ENCODE results near the gene DAAM2. TPM values are rescaled to one million over a fixed set of nuclear protein-coding genes. Genes with fewer than 3 reads are reported as not detected.

DAAM2 gene
- total and polyA plus RNA-seq, 2 experiments from 2014 or later: 3.4 to 8.5 TPM

DNA sequence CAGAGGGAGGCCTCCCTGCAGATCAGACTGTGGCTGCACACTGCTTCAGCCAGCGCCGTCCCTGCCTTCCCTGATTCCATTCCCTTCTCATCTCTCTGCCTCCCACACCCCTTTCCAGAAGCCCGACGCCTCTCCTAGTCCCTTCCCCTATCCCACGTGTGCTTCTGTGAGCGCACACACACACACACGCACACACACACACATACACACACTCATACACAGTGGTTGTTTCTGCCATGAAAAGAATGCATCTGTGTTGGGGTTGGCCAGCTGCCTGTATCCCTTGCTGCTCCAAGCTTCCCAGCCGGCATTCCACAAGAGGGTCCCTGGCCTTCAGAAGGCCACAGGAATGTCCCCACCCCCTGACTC lies 90.3 kb downstream of the DAAM2 start:
- no peak overlapping the region for H3K27ac ChIP-seq
- H3K4me3 ChIP-seq: no peak overlapping the region
- H3K36me3 ChIP-seq: no peaks in the 10 kb centered on the region
- peak in 1 of 2 donors; percentile 99 for DNase-seq (ENCODE audit: low read depth in 1 of 2, low spot score in 1 of 2)
- no peaks in the 10 kb centered on the region for H3K27me3 ChIP-seq
- no peaks in the 10 kb centered on the region for H3K4me1 ChIP-seq (ENCODE audit: low read depth)
- TF ChIP-seq, protein P1, sequence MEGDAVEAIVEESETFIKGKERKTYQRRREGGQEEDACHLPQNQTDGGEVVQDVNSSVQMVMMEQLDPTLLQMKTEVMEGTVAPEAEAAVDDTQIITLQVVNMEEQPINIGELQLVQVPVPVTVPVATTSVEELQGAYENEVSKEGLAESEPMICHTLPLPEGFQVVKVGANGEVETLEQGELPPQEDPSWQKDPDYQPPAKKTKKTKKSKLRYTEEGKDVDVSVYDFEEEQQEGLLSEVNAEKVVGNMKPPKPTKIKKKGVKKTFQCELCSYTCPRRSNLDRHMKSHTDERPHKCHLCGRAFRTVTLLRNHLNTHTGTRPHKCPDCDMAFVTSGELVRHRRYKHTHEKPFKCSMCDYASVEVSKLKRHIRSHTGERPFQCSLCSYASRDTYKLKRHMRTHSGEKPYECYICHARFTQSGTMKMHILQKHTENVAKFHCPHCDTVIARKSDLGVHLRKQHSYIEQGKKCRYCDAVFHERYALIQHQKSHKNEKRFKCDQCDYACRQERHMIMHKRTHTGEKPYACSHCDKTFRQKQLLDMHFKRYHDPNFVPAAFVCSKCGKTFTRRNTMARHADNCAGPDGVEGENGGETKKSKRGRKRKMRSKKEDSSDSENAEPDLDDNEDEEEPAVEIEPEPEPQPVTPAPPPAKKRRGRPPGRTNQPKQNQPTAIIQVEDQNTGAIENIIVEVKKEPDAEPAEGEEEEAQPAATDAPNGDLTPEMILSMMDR (IDR thresholded peaks at IDR 0.05; ENCODE audit: low read depth, low read length): no peak
- H3K9me3 ChIP-seq (ENCODE audit: low read depth): no peaks in the 10 kb centered on the region

DNA sequence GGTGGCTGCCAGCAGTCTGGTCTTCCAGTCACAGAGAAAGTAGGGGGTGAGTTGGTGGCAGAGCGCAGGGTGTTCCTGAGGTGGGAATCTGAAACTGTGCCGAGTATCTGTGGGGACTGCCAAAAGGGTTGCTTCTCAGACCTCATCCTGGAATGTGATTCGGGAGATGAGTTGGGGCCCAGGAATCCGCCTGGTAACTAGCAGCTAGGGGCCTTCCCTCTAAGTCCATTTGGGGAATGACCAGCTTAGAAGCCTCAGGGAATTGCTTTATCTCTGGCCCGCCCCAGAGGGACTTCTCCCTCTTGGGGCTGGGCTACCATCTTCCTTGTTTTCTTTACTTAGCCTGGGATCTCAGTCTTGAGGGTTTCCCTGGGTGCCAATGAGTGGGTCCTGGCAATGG lies 92.5 kb downstream of the DAAM2 start:
- Histone ChIP-seq H3K9me3 (ENCODE audit: low read depth) (no peaks in the 10 kb centered on the region), H3K4me3 (no peak overlapping the region), H3K27me3 (no peaks in the 10 kb centered on the region), H3K4me1 (ENCODE audit: low read depth) (no peaks in the 10 kb centered on the region), H3K27ac (no peak overlapping the region), H3K36me3 (no peaks in the 10 kb centered on the region)
- TF ChIP-seq, protein P1 (IDR thresholded peaks at IDR 0.05; ENCODE audit: low read depth, low read length): no peak
- DNase-seq (ENCODE audit: low read depth in 1 of 2, low spot score in 1 of 2): peak in 1 of 2 donors; percentile 61

DNA sequence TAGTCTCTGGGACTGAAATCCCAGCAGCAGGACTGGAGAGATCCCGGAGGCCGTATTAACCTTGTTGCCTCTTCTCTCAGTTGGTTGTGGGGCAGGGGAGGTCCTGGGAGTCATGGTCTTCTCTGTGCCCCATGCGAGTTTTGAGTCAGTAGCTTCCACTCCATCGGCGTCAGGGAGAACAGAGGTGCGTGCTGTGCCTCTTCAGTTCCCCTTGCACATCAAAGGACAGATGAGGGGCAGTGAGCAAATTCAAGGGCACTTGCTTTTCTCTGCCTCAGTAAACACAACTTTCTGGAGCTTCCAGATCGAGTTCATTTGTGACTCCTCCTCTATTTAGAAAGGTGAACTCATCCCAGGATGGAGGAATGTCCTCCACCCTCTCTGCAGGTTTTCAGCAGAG lies 93.5 kb downstream of the DAAM2 start:
- no peaks in the 10 kb centered on the region for H3K36me3 ChIP-seq
- H3K4me1 ChIP-seq (ENCODE audit: low read depth): peaks cover 7% of the 10 kb centered on the region
- TF ChIP-seq, protein P1 (IDR thresholded peaks at IDR 0.05; ENCODE audit: low read depth, low read length): no peak
- DNase-seq (ENCODE audit: low read depth in 1 of 2, low spot score in 1 of 2): no peak
- no peaks in the 10 kb centered on the region for H3K27me3 ChIP-seq
- H3K9me3 ChIP-seq (ENCODE audit: low read depth): no peaks in the 10 kb centered on the region
- no peak overlapping the region for H3K27ac ChIP-seq
- no peak overlapping the region for H3K4me3 ChIP-seq

DNA sequence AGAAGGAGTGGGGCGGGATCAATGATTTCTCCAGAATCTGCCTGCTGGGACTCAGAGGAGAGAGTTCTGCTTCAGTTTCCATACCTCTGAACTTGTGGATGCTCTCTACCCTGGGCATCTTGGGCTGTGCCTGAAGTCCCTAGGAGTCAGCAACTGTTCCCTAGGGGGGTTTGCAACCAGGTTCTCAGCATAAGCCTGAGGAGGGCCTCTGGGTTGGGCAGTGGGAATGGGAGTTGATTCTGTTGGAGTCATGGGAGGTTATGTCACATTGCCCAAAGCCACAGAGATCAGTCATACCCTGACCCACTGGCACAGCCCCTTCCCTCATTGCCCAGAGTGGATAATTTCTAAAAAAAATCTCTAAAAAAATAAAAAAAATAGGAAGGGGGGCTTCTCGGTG lies 94.7 kb downstream of the DAAM2 start:
- DNase-seq (ENCODE audit: low read depth in 1 of 2, low spot score in 1 of 2): no peak
- TF ChIP-seq, protein P1 (IDR thresholded peaks at IDR 0.05; ENCODE audit: low read depth, low read length): no peak
- Histone ChIP-seq H3K4me3 (no peak overlapping the region), H3K4me1 (ENCODE audit: low read depth) (peaks cover 7% of the 10 kb centered on the region), H3K36me3 (no peaks in the 10 kb centered on the region), H3K27ac (no peak overlapping the region), H3K9me3 (ENCODE audit: low read depth) (no peaks in the 10 kb centered on the region), H3K27me3 (no peaks in the 10 kb centered on the region)

DNA sequence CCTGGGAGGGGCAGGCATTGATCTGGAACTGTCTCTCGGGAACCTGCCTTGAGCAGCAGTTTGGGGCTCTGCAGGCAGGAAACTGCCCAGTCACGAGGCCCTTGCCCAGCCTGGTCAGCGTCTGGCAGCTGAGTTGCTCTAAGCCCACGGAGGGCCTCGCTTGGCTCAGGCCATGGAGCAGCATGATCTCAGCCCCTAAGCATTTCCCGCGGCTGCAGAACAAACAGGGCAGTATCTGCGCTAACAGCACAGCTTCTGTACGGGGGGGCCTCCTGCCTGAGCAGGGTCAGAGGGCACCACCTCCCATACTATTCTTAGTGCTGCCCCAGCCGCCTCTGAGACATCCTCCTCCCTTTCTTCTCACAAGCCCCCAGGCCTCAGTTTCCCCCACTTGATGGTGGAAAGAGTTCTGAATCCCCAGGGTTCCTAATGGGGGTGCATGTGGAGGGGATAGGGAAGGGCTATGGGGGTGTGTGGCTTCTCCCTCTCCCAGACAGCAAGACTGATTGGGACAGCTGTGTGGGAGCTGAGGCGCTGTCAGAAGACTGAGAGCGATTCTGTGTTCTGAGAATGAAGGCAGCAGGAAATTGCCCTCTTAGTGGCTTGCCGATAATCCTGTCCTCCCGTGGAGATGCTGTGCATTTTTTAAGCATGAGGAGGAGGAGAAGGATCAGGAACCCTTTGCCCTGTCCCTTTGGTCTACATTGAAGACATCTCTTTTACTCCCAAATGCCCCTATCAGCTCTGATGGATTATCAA lies 95.7 kb downstream of the DAAM2 start:
- Histone ChIP-seq H3K27ac (no peak overlapping the region), H3K4me1 (ENCODE audit: low read depth) (peaks cover 7% of the 10 kb centered on the region), H3K9me3 (ENCODE audit: low read depth) (no peaks in the 10 kb centered on the region), H3K27me3 (no peaks in the 10 kb centered on the region), H3K36me3 (no peaks in the 10 kb centered on the region), H3K4me3 (no peak overlapping the region)
- TF ChIP-seq, protein P1 (IDR thresholded peaks at IDR 0.05; ENCODE audit: low read depth, low read length): no peak
- peak; percentile 28 to 98 for DNase-seq (ENCODE audit: low read depth in 1 of 2, low spot score in 1 of 2)
